Cardiac septum (tissue), 1 donor: Measurements from ENCODE around the gene DAB1. TPM values are rescaled to one million over a fixed set of nuclear protein-coding genes. Genes with fewer than 3 reads are reported as not detected.
"Not testable (repeated sequence)": the region's sequence is repeated elsewhere in the genome, so short reads cannot be mapped to it uniquely, and the experiment has no call there.

ENCODE experiments used
- DNase-seq: peaks from one replicate; pipeline ENCODE4 v3.0.0-alpha.2; 2020; ENCODE audit warnings: low spot score
- intact Hi-C: fragments of 100-400 bp; cut with DNase I; formaldehyde crosslinking; loops from one replicate; pipeline ENCODE4 v1.14.0; 2022
- total RNA-seq: library from RNA; stranded (reverse); fragmentation: NEBNext Ultra II Directional; extraction: Animal tissue kit (Norgen Biotek cat#: 25700); gene quantifications from one replicate; pipeline ENCODE4 v1.2.1, GENCODE V29; 2021
- donor health status: DM: no; HTN: no; CAD: no.

Gene DAB1
- total RNA-seq, 1 donor from 2014 or later: 2.0 TPM

DNA sequence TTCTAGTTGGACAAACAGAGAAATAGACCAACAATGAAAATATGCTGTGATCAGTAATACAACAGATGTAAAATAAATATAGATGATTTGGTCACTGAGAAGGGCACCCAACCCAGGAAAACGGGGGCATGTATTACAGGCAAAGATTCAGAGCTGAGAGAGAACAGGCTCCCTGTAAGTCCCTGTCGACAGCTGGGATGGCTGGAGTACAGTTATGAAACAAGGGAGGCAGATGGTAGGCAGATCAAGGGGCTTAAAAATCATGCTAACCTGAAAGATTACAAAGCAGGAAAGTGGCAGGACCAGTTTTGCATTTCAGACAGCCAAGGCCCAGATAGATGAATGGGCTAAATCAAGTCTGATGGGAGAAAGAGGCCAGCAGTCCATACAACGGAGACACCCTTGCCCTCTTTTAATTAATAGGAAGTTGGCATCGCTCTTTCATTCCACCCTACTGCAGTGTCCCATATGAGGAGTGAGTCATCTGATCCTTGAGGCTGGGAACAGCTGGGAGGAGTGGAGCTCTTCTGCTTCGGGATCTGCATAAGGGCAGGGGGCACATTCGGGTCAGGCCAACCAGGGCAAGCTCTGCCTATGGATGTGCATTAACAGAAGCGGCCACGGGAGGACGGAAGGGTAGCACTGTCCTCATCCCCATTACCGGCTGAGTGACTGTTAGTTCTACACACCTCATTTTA, 171.1 kb downstream of the DAB1 start:
- no peak for DNase-seq
- intact Hi-C loops: no loop called here

DNA sequence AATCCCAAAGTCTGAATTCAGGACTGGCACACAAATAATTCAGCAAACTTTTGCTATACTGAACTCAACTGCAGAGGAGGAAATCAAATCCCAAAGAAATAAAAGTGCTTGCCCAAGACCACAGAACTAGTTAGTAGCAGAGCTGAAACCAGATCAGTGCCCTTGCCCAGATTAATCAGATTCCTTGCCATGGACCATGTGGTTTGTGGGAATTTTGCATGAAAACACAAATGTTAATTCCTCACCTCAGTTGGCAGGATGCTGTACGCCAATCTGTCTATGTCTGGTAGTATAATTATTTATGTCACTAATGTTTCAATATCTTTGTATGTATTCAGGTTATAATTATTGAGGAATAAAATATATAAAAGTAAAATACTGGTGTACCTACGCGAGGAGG, 173.8 kb downstream of the DAB1 start:
- DNase-seq: no peak
- intact Hi-C loops: no loop called here

DNA sequence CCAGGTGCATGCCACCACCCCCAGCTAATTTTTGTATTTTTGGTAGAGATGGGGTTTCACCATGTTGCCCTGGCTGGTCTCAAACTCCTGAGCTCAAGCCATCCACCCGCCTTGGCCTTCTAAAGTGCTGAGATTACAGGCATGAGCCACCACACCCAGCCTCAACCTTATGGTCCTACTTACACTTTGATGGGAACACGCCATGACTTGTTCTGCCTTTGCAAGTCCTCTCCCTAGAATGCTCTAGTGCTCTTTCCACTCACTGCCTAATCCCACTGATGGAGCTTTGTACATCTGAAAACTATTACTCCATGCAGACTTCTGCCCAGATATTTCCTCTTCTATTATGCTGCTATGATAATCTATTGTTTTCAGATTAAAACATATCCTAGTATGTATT, 174.3 kb downstream of the DAB1 start:
- intact Hi-C loops: no loop called here
- no peak for DNase-seq

GRCh38 chr1:57248830-57249229, 175.0 kb downstream of the DAB1 start:
- no peak for DNase-seq
- intact Hi-C loops: no loop called here

GRCh38 chr1:57238233-57238781, 185.6 kb downstream of the DAB1 start:
- no peak for DNase-seq
- intact Hi-C loops: no loop called here

GRCh38 chr1:57235730-57236510, 187.9 kb downstream of the DAB1 start:
- intact Hi-C loops: no loop called here

GRCh38 chr1:57234459-57234858, 189.4 kb downstream of the DAB1 start:
- intact Hi-C loops: no loop called here
- no peak for DNase-seq

More at GRCh38 chr1:57235730-57236510, 187.9 kb downstream of the DAB1 start:
- DNase-seq: no peak

DNA sequence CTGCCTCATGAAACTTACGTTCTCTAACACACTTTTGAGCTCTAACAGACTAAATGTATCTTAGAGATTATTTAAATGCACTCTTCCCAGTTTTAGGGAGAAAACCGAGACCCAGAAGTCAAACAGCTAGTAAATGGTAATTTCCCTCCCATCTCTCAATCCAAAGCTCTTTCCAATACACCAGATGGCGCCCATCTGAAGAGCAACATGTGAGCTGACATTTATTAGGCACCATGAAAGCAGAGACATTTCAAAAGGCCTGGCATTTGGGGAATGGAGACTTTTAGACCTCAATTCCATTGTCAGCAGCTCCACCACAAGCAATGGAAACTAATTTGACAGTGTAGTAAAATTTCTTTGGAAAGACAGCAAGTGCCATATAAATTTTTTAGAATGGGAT, 191.4 kb downstream of the DAB1 start:
- intact Hi-C loops: no loop called here

DNA sequence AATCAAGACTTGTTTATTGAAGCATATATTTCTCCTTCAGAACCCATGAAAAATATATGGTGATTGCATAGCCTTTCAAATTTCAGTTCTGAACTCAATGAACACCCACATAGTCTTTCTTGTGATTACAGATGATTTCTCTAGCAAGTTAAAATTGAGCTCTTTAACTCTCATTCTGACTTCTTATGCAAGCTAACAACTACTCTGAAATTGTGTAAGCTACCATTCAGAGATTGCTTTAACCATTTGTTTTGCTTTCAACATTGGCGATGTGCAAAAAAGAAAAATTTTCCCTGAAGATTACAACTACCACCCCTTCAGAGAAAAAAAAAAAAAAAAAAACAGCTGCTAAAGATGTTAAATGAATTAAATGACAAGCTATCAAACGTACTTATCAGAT, 193.9 kb downstream of the DAB1 start:
- intact Hi-C loops: no loop called here
- DNase-seq: no peak

More for the DNA sequence above, 191.4 kb downstream of the DAB1 start:
- DNase-seq: no peak

- intact Hi-C loops: no loop called here
- DNase-seq: no peak
These were observed 194.8 kb downstream of the DAB1 start for GRCh38 chr1:57229076-57229475.

- DNase-seq: no peak
- intact Hi-C loops: no loop called here
These were observed 201.1 kb downstream of the DAB1 start for GRCh38 chr1:57222801-57223200.

GRCh38 chr1:57222307-57222706, 201.6 kb downstream of the DAB1 start:
- intact Hi-C loops: no loop called here
- DNase-seq: no peak

DNA sequence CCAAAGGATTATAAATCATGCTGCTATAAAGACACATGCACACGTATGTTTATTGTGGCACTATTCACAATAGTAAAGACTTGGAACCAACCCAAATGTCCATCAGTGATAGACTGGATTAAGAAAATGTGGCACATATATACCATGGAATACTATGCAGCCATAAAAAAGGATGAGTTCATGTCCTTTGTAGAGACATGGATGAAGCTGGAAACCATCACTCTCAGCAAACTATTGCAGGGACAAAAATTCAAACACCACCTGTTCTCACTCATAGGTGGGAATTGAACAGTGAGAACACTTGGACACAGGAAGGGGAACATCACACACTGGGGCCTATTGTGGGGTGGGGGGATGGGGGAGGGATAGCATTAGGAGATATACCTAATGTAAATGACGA, 203.0 kb downstream of the DAB1 start:
- DNase-seq, intact Hi-C loops: not testable (repeated sequence)

- DNase-seq: no peak
- intact Hi-C loops: no loop called here
These were observed 205.3 kb downstream of the DAB1 start for GRCh38 chr1:57218487-57219079.

GRCh38 chr1:57217905-57218304, 206.0 kb downstream of the DAB1 start:
- intact Hi-C loops: no loop called here
- no peak for DNase-seq

- intact Hi-C loops: no loop called here
- no peak for DNase-seq
These were observed 208.8 kb downstream of the DAB1 start for GRCh38 chr1:57214951-57215575.

DNA sequence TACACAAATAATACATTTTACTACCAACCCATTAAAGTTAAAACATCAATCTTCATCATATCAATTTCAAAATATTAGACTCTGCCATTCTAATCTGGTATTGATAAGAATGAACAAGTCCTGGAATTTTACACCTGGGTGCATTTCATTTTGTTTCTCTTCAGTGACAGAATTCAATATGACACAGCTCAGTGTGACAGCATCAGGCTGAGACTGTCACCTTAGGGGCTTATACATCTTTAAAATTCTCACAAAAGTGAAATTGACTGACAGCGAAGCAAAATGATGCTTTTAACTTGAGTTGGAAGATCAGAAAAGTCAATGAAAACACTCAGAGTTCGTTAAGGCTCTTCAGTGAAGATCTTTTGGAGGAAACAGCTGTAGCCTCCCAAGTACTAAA, 213.0 kb downstream of the DAB1 start:
- intact Hi-C loops: no loop called here
- no peak for DNase-seq

GRCh38 chr1:57209495-57209894, 214.4 kb downstream of the DAB1 start:
- no peak for DNase-seq
- intact Hi-C loops: no loop called here

GRCh38 chr1:57208741-57209302, 215.0 kb downstream of the DAB1 start:
- intact Hi-C loops: no loop called here
- DNase-seq: no peak

DNA sequence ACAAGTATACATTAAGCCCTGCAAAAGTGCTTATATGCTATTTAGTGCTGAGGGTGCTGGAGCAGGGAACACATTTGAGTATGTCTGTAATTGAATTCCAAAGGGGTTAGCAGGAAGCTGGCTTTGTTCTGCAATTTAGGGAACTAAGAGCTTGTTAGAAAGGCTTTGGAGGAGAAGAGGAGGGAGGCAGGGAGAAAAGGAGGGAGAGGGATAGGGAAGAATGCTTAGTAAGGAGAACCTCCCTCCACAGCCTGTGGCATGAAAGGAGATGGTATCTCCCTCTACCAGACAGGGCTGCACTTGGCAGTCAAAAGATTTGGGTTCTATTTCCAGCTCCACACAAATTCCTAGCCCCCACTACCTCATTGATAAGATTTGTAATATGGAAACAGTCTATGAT, 217.8 kb downstream of the DAB1 start:
- intact Hi-C loops: no loop called here
- DNase-seq: no peak
